ENCODE data around the gene ATP6V1F. TPM values are rescaled to one million over a fixed set of nuclear protein-coding genes. Genes with fewer than 3 reads are reported as not detected.

The ATP6V1F gene
- total and polyA plus RNA-seq, 2 experiments from 2014 or later: 96.5 to 243 TPM

DNA sequence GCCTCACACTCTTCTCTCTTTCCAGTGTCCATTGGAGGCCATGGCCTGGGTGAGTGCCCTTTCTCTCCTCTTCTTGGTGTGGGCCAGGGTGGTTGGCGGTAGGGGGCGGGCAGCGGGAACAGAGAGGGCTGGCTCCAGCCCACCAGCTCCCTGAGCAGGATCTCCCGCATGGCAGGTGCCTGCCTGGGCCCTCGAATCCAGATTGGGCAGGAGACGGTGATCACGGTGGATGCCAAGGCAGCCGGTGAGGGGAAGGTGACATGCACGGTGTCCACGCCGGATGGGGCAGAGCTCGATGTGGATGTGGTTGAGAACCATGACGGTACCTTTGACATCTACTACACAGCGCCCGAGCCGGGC lies 13.5 kb upstream of the ATP6V1F start:
- no peaks in the 10 kb centered on the region for H3K9me2 ChIP-seq (ENCODE audit: insufficient read depth)
- no peaks in the 10 kb centered on the region for H3K27me3 ChIP-seq (replicated peaks; ENCODE audit: insufficient read depth)
- H3K4me1 ChIP-seq (ENCODE audit: insufficient read depth): no peaks in the 10 kb centered on the region
- no peak for DNase-seq
- H4K20me1 ChIP-seq (ENCODE audit: insufficient read depth): no peaks in the 10 kb centered on the region
- no peaks in the 10 kb centered on the region for H3K9me3 ChIP-seq (ENCODE audit: low read depth)
- TF ChIP-seq EZH2 (IDR thresholded peaks at IDR 0.05; ENCODE audit: insufficient read depth, poor library complexity, severe bottlenecking) (no peak), EZH2phosphoT487 (IDR thresholded peaks at IDR 0.05; ENCODE audit: insufficient read depth, low read depth) (no peak)
- peaks cover 19% of the 10 kb centered on the region for H3F3A ChIP-seq (ENCODE audit: insufficient read depth)
- no peak overlapping the region for H3K27ac ChIP-seq
- no peak overlapping the region for H3K9ac ChIP-seq
- H2AFZ ChIP-seq: no peak overlapping the region
- H3K36me3 ChIP-seq (ENCODE audit: low read depth): peaks cover 56% of the 10 kb centered on the region; the same call in 1 of the 2 replicates
- WGBS, 2 experiments (ENCODE audit: low coverage in 1 of 2, low lambda C conversion rate in 2 of 2, missing lambda C conversion rate in 2 of 2): 89 to 94% methylated on average over 11 to 16 of the region's 16 CpGs
- no peaks in the 10 kb centered on the region for H3K79me2 ChIP-seq (ENCODE audit: insufficient read depth)
- H3K4me2 ChIP-seq (ENCODE audit: unreplicated experiment): no peak overlapping the region
- in situ Hi-C loops (cut with MboI): no loop called here
- H3K4me3 ChIP-seq: no peak overlapping the region

DNA sequence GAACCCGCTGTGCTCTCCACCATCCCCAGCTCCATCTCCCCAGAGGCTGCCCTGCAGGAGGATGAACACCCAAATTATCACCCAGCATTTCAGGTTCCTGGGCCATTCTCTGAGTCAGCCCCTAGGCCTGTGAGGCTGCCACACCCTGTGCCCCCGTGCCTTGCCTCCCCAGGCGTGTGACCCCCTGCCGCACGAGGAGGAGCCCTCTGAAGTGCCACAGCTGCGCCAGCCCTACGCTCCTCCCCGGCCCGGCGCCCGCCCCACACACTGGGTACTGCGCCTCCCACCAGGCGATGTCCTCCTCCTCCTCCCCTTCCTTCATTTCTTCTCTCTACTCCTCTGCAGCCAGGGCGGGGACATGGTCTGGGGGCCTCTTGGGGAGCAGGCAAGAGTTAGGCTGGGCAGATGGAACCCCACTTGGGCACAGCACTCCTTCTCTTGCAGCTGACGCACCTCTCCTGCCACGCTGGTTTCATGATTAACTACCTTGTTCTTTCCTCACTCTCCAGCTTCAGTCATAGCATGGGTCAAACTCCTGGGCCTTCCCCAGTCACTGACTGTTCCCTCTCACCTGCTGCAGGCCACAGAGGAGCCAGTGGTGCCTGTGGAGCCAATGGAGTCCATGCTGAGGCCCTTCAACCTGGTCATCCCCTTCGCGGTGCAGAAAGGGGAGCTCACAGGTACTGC lies 12.7 kb upstream of the ATP6V1F start:
- in situ Hi-C loops (cut with MboI): no loop called here
- WGBS, 2 experiments (ENCODE audit: low coverage in 1 of 2, low lambda C conversion rate in 2 of 2, missing lambda C conversion rate in 2 of 2): 90 to 95% methylated on average over 14 to 18 of the region's 18 CpGs

DNA sequence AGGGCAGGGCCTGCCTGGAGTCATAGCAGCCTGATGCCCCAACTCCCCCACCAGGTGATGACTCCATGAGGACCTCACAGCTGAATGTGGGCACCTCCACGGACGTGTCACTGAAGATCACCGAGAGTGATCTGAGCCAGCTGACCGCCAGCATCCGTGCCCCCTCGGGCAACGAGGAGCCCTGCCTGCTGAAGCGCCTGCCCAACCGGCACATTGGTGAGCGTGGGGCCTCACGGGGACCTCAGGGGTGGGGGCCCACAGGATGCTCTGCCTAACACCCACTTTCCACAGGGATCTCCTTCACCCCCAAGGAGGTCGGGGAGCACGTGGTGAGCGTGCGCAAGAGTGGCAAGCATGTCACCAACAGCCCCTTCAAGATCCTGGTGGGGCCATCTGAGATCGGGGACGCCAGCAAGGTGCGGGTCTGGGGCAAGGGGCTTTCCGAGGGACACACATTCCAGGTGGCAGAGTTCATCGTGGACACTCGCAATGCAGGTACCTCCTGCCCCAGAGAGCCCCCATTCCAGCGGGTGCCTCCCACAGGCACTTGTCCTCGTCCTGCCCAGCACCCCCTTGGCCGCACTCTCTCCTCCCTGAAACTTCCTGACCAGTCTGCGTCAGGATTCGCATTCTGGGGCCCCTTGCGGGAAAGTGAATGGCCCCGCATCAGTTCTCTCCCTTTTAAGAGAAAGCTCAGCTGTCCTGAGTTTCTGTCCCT lies 10.0 kb upstream of the ATP6V1F start:
- Histone ChIP-seq H3K4me2 (ENCODE audit: unreplicated experiment) (no peak overlapping the region), H3F3A (ENCODE audit: insufficient read depth) (peaks cover 23% of the 10 kb centered on the region), H3K79me2 (ENCODE audit: insufficient read depth) (no peaks in the 10 kb centered on the region), H3K4me3 (no peak overlapping the region), H2AFZ (no peak overlapping the region), H3K4me1 (ENCODE audit: insufficient read depth) (no peaks in the 10 kb centered on the region), H3K36me3 (ENCODE audit: low read depth) (peaks cover 37% of the 10 kb centered on the region; the same call in 1 of the 2 replicates), H3K9me2 (ENCODE audit: insufficient read depth) (no peaks in the 10 kb centered on the region), H3K9ac (no peak overlapping the region), H3K27me3 (replicated peaks; ENCODE audit: insufficient read depth) (no peaks in the 10 kb centered on the region), H3K27ac (no peak overlapping the region), H3K9me3 (ENCODE audit: low read depth) (no peaks in the 10 kb centered on the region), H4K20me1 (ENCODE audit: insufficient read depth) (no peaks in the 10 kb centered on the region)
- DNase-seq: no peak
- WGBS, 2 experiments (ENCODE audit: low coverage in 1 of 2, low lambda C conversion rate in 2 of 2, missing lambda C conversion rate in 2 of 2): 95 to 96% methylated on average over 25 to 28 of the region's 28 CpGs
- TF ChIP-seq EZH2 (IDR thresholded peaks at IDR 0.05; ENCODE audit: insufficient read depth, poor library complexity, severe bottlenecking) (no peak), EZH2phosphoT487 (IDR thresholded peaks at IDR 0.05; ENCODE audit: insufficient read depth, low read depth) (no peak)
- in situ Hi-C loops (cut with MboI): no loop called here

More for the DNA sequence above, 12.7 kb upstream of the ATP6V1F start:
- Histone ChIP-seq H3K9ac (no peak overlapping the region), H2AFZ (no peak overlapping the region), H3K4me2 (ENCODE audit: unreplicated experiment) (no peak overlapping the region), H3K27ac (no peak overlapping the region), H3K9me2 (ENCODE audit: insufficient read depth) (no peaks in the 10 kb centered on the region), H3K9me3 (ENCODE audit: low read depth) (no peaks in the 10 kb centered on the region), H3K27me3 (replicated peaks; ENCODE audit: insufficient read depth) (no peaks in the 10 kb centered on the region), H3K79me2 (ENCODE audit: insufficient read depth) (no peaks in the 10 kb centered on the region), H3K4me1 (ENCODE audit: insufficient read depth) (no peaks in the 10 kb centered on the region), H3K36me3 (ENCODE audit: low read depth) (peaks cover 54% of the 10 kb centered on the region; the same call in 1 of the 2 replicates), H4K20me1 (ENCODE audit: insufficient read depth) (no peaks in the 10 kb centered on the region), H3F3A (ENCODE audit: insufficient read depth) (peaks cover 19% of the 10 kb centered on the region), H3K4me3 (no peak overlapping the region)
- no peak for TF ChIP-seq EZH2phosphoT487 (IDR thresholded peaks at IDR 0.05; ENCODE audit: insufficient read depth, low read depth)
- no peak for DNase-seq

DNA sequence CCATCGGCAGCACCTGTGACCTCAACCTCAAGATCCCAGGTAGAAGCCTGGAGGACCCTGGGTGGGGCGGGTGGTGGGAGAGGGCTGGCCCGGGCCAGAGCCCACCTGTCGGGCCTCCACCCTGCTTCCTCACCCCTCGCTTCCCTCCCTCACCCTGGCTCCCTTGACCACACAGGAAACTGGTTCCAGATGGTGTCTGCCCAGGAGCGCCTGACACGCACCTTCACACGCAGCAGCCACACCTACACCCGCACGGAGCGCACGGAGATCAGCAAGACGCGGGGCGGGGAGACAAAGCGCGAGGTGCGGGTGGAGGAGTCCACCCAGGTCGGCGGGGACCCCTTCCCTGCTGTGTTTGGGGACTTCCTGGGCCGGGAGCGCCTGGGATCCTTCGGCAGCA lies 8.9 kb upstream of the ATP6V1F start:
- Histone ChIP-seq H3K9me3 (ENCODE audit: low read depth) (no peaks in the 10 kb centered on the region), H3K27me3 (replicated peaks; ENCODE audit: insufficient read depth) (no peaks in the 10 kb centered on the region), H3K9ac (no peak overlapping the region), H3K36me3 (ENCODE audit: low read depth) (peaks cover 40% of the 10 kb centered on the region; the same call in 1 of the 2 replicates), H3K4me3 (no peak overlapping the region), H2AFZ (no peak overlapping the region), H3K4me1 (ENCODE audit: insufficient read depth) (no peaks in the 10 kb centered on the region), H3K27ac (no peak overlapping the region), H3K79me2 (ENCODE audit: insufficient read depth) (no peaks in the 10 kb centered on the region), H3K4me2 (ENCODE audit: unreplicated experiment) (no peak overlapping the region), H4K20me1 (ENCODE audit: insufficient read depth) (no peaks in the 10 kb centered on the region), H3F3A (ENCODE audit: insufficient read depth) (peaks cover 29% of the 10 kb centered on the region), H3K9me2 (ENCODE audit: insufficient read depth) (no peaks in the 10 kb centered on the region)
- TF ChIP-seq EZH2 (IDR thresholded peaks at IDR 0.05; ENCODE audit: insufficient read depth, poor library complexity, severe bottlenecking) (no peak), EZH2phosphoT487 (IDR thresholded peaks at IDR 0.05; ENCODE audit: insufficient read depth, low read depth) (no peak)
- 88 to 94% methylated on average over 19 to 23 of the region's 23 CpGs for WGBS, 2 experiments (ENCODE audit: low coverage in 1 of 2, low lambda C conversion rate in 2 of 2, missing lambda C conversion rate in 2 of 2)
- DNase-seq: no peak
- in situ Hi-C loops (cut with MboI): no loop called here

Measured in GM23248 (cell line).